Astrocyte of the hippocampus (primary cell): ENCODE data around the gene GSTA1.
A peak's percentile ranks its signal among the peaks of the same experiment; 100 is the strongest.
"Not testable (repeated sequence)": the region's sequence is repeated elsewhere in the genome, so short reads cannot be mapped to it uniquely, and the experiment has no call there.

ENCODE experiments used
- DNase-seq: peaks from one replicate; pipeline ENCODE4 v3.0.0; 2011; ENCODE audit warnings: low read depth, low spot score

Gene GSTA1

GRCh38 chr6:52808660-52809059, 5.0 kb upstream of the GSTA1 start:
- DNase-seq = no peak

GRCh38 chr6:52802806-52803205, 810 bp downstream of the GSTA1 start:
- DNase-seq = no peak

GRCh38 chr6:52801188-52801841, 2.3 kb downstream of the GSTA1 start:
- no peak for DNase-seq

GRCh38 chr6:52799272-52799671, 4.3 kb downstream of the GSTA1 start:
- DNase-seq = peak; percentile 71

- DNase-seq = not testable (repeated sequence)
These were observed 9.2 kb downstream of the GSTA1 start for GRCh38 chr6:52794366-52794765.

GRCh38 chr6:52790861-52791260, 12.8 kb downstream of the GSTA1 start:
- no peak for DNase-seq

GRCh38 chr6:52789658-52790057, 14.0 kb downstream of the GSTA1 start:
- DNase-seq = peak; percentile 26

GRCh38 chr6:52788478-52788877, 15.1 kb downstream of the GSTA1 start:
- no peak for DNase-seq

- DNase-seq = no peak
These were observed 15.7 kb downstream of the GSTA1 start for GRCh38 chr6:52787917-52788316.

- DNase-seq = no peak
These were observed 17.2 kb downstream of the GSTA1 start for GRCh38 chr6:52786249-52786956.

GRCh38 chr6:52782696-52783274, 20.8 kb downstream of the GSTA1 start:
- DNase-seq = not testable (repeated sequence)

- DNase-seq = not testable (repeated sequence)
These were observed 21.4 kb downstream of the GSTA1 start for GRCh38 chr6:52782209-52782608.

- DNase-seq = no peak
These were observed 24.4 kb downstream of the GSTA1 start for GRCh38 chr6:52779237-52779636.

GRCh38 chr6:52776711-52777351, 26.8 kb downstream of the GSTA1 start:
- DNase-seq = not testable (repeated sequence)

GRCh38 chr6:52769399-52769798, 34.2 kb downstream of the GSTA1 start:
- DNase-seq = peak; percentile 54

GRCh38 chr6:52767658-52768057, 36.0 kb downstream of the GSTA1 start:
- DNase-seq = not testable (repeated sequence)

- DNase-seq = not testable (repeated sequence)
These were observed 40.2 kb downstream of the GSTA1 start, which contains the start of gene GSTA2 for GRCh38 chr6:52763322-52763916. GSTA2 (minus strand) TSS chr6:52763475; CDS start chr6:52757947, 5,528 bp downstream.

- DNase-seq = not testable (repeated sequence)
These were observed 41.7 kb downstream of the GSTA1 start for GRCh38 chr6:52761673-52762491.

GRCh38 chr6:52760105-52760765, 43.4 kb downstream of the GSTA1 start:
- no peak for DNase-seq

- peak; percentile 13 for DNase-seq
These were observed 44.5 kb downstream of the GSTA1 start for GRCh38 chr6:52759085-52759484.
